ENCODE data around the gene TXNDC8.

Gene TXNDC8

GRCh38 chr9:110357505-110357904 lies 19.8 kb upstream of the TXNDC8 start:
- H3K4me1 ChIP-seq: no peaks in the 10 kb centered on the region
- intact Hi-C loops (cut with DNase I; ENCODE audit: low total_unique reads): no loop called here
- H3K4me3 ChIP-seq: no peak overlapping the region
- no peak overlapping the region for H3K27ac ChIP-seq
- no peaks in the 10 kb centered on the region for H3K36me3 ChIP-seq
- no peaks in the 10 kb centered on the region for H3K9me3 ChIP-seq
- no peak for DNase-seq
- no peaks in the 10 kb centered on the region for H3K27me3 ChIP-seq
- TF ChIP-seq CTCF (IDR thresholded peaks at IDR 0.05): no peak

- no peak for DNase-seq
- Histone ChIP-seq H3K4me3 (no peak overlapping the region), H3K27ac (no peak overlapping the region), H3K9me3 (no peaks in the 10 kb centered on the region), H3K4me1 (no peaks in the 10 kb centered on the region), H3K27me3 (no peaks in the 10 kb centered on the region), H3K36me3 (no peaks in the 10 kb centered on the region)
- no peak for TF ChIP-seq CTCF (IDR thresholded peaks at IDR 0.05)
- intact Hi-C loops (cut with DNase I; ENCODE audit: low total_unique reads): no loop called here
Observed at GRCh38 chr9:110356639-110357395, 19.2 kb upstream of the TXNDC8 start.

- H3K9me3 ChIP-seq: no peaks in the 10 kb centered on the region
- TF ChIP-seq CTCF (IDR thresholded peaks at IDR 0.05): no peak
- no peak overlapping the region for H3K27ac ChIP-seq
- intact Hi-C loops (cut with DNase I; ENCODE audit: low total_unique reads): no loop called here
- no peaks in the 10 kb centered on the region for H3K36me3 ChIP-seq
- no peak for DNase-seq
- no peaks in the 10 kb centered on the region for H3K27me3 ChIP-seq
- H3K4me3 ChIP-seq: no peak overlapping the region
- H3K4me1 ChIP-seq: peaks cover 0 to 8% (median 0%) of the 10 kb centered on the region in 4 donors
Observed at GRCh38 chr9:110355911-110356310, 18.2 kb upstream of the TXNDC8 start.

GRCh38 chr9:110351009-110351467 lies 13.4 kb upstream of the TXNDC8 start:
- H3K4me3 ChIP-seq: no peak overlapping the region
- TF ChIP-seq CTCF (IDR thresholded peaks at IDR 0.05): no peak
- intact Hi-C loops (cut with DNase I; ENCODE audit: low total_unique reads): no loop called here
- DNase-seq: no peak
- H3K27ac ChIP-seq: no peak overlapping the region
- no peaks in the 10 kb centered on the region for H3K9me3 ChIP-seq
- H3K4me1 ChIP-seq: peaks cover 0 to 10% (median 0%) of the 10 kb centered on the region in 4 donors
- no peaks in the 10 kb centered on the region for H3K27me3 ChIP-seq
- no peaks in the 10 kb centered on the region for H3K36me3 ChIP-seq

- Histone ChIP-seq H3K4me3 (no peak overlapping the region), H3K36me3 (no peaks in the 10 kb centered on the region), H3K9me3 (no peaks in the 10 kb centered on the region), H3K27me3 (no peaks in the 10 kb centered on the region), H3K4me1 (peaks cover 0 to 6% (median 0%) of the 10 kb centered on the region in 4 donors), H3K27ac (no peak overlapping the region)
- intact Hi-C loops (cut with DNase I; ENCODE audit: low total_unique reads): no loop called here
- no peak for DNase-seq
- no peak for TF ChIP-seq CTCF (IDR thresholded peaks at IDR 0.05)
Observed at GRCh38 chr9:110346325-110346724, 8.7 kb upstream of the TXNDC8 start.

All from tibial artery (tissue), 4 donors.